GM12875 (cell line): ENCODE results near the gene S100A7.

Experiments
- H3K4me3 ChIP-seq: one replicate; pipeline ENCODE4 v1.5.1; 2011; ENCODE audit warnings: low read depth, low read length, control low read depth
- CTCF ChIP-seq: IDR thresholded peaks from 2 replicates; pipeline ENCODE4 v1.5.1; 2011; ENCODE audit warnings: low read depth, mild to moderate bottlenecking, control low read depth, inconsistent platforms, low read length, moderate library complexity, borderline replicate concordance; ENCODE audit not compliant: insufficient read depth

The S100A7 gene

GRCh38 chr1:153430561-153430960, 29.9 kb downstream of the S100A7 start:
- H3K4me3 ChIP-seq = no peak overlapping the region
- TF ChIP-seq CTCF = no peak

GRCh38 chr1:153430166-153430553, 30.3 kb downstream of the S100A7 start:
- TF ChIP-seq CTCF = no peak
- H3K4me3 ChIP-seq = no peak overlapping the region

GRCh38 chr1:153429266-153430165, 30.9 kb downstream of the S100A7 start:
- H3K4me3 ChIP-seq = no peak overlapping the region
- TF ChIP-seq CTCF = no peak

- H3K4me3 ChIP-seq = no peak overlapping the region
- no peak for TF ChIP-seq CTCF
Observed at GRCh38 chr1:153428791-153429190, 31.7 kb downstream of the S100A7 start.

GRCh38 chr1:153428073-153428638, 32.3 kb downstream of the S100A7 start:
- no peak for TF ChIP-seq CTCF
- no peak overlapping the region for H3K4me3 ChIP-seq

- H3K4me3 ChIP-seq = no peak overlapping the region
- no peak for TF ChIP-seq CTCF
Observed at GRCh38 chr1:153426809-153427208, 33.6 kb downstream of the S100A7 start.
